DMS53 (cell line): Measurements from ENCODE around the gene ARFGEF2.
"Not testable (repeated sequence)": the region's sequence is repeated elsewhere in the genome, so short reads cannot be mapped to it uniquely, and the experiment has no call there.

Source experiments
- DNase-seq: peaks from one replicate; lab custom pipeline; 2025; lab: John Stamatoyannopoulos, UW

The ARFGEF2 gene

DNA sequence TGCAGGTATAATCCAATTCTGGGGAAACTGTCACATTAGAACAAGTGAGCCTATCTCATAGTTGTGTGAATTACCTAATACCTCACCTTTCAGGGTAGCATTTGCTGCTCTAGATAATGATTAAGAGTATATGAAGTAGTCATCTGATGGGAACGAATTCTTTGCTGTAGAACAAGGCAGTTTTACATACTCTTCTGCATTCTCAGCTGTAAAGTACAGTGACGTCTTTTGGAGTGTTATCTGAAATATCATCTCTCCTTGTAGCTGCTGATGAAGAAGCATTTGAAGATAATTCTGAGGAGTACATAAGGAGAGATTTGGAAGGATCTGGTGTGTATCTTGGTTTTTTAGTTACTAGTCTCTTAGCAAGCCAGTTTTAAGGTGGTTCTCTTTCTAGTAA lies 153.0 kb downstream of the ARFGEF2 start:
- DNase-seq, result no peak

DNA sequence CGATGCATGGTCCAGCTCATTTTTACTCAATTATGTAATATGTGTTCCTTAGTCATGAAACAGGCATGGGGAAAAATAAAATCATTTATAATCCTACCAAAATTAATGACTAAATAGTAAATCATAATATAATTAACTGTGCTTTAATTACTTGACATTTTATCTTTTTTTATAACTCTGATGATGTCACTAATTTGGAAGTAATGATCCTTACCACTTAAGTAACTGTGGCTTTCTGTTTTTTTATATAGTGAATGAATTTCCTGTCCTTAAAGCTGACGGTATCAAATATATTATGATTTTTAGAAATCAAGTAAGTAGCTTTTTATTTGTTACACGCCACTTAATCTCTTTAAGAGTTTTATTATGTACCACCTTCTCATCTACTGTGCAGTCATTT lies 156.8 kb downstream of the ARFGEF2 start:
- no peak for DNase-seq

DNA sequence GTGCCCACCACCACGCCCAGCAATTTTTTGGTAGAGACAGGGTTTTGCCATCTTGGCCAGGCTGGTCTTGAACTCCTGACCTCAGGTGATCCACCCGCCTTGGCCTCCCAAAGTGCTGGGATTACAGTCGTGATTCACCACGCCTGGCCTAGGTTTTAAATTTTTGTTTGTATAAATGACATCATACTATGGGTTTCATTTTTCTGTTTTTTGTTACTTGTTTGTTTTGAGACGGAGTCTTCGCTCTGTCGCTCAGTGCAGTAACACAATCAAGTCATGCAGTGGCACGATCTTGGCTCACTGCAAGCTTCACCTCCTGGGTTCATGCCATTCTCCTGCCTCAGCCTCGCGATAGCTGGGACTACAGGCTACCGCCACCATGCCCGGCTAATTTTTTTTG lies 160.8 kb downstream of the ARFGEF2 start:
- not testable (repeated sequence) for DNase-seq
